ENCODE results near the gene PSAPL1.

GRCh38 chr4:7423801-7424552, 10.8 kb downstream of the PSAPL1 start:
- no peak for TF ChIP-seq CTCF (IDR thresholded peaks at IDR 0.05)
- no peak for TF ChIP-seq POLR2A (IDR thresholded peaks at IDR 0.05)
